Activated gamma-delta T cell treated with anti-CD3 and anti-CD28 coated beads, Interleukin-2, amount 50 U/mL, for 16 hours (primary cell): ENCODE measurements around the gene CSNK1G2.
"Not testable (repeated sequence)": the region's sequence is repeated elsewhere in the genome, so short reads cannot be mapped to it uniquely, and the experiment has no call there.

ENCODE experiments used
- DNase-seq: peaks from one replicate; pipeline ENCODE4 v3.0.0-alpha.2; 2020; ENCODE audit warnings: low read depth

CSNK1G2 gene

DNA sequence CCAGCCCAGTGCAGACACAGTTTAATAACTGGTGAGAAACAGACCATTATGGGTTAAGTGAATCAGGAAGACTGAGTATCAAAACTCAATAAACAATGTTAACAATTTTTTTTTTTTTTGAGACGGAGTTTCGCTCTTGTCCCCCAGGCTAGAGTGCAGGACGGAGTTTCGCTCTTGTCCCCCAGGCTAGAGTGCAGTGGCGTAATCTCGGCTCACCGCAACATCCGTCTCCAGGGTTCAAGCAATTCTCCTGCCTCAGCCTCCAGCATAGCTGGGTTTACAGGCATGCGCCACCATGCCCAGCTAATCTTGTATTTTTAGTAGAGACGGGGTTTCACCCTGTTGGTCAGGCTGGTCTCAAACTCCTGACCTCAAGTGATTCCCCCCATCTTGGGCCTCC is 47.5 kb downstream of the CSNK1G2 start:
- DNase-seq, result not testable (repeated sequence)

DNA sequence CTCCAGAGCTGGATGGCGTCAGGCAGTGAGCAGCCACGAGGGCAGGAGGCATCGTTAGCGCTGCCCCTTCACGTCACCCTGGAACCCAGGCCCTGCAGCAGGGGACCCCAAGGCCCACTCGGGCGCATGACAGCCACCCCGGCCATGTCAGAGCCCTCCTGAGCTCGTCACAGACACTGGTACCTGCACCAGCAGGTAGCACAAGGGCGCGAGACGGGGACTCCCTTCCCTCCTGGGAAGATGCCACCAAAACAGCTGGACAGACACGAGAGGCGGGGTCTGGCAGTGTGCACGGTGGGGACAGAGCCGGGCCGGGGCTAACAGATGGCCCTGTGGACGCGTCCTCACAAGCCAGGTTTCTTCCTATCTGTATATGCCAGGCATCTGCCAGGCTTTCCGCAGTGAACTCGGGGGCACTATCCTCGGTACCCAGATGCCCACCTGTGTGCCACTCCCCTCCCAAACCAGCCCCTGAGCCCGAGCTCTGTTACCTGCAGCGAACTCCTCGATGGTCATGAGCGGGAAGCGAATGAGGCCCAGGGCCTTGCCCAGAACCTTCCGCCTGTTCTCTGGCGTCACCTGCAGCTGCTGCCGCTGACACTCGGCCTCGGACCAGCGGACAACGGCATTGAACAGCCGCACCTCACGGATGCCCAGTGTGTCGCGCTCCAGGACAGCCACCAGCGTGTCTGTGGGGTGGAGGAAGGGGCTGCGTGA is 48.7 kb downstream of the CSNK1G2 start:
- DNase-seq, result no peak

GRCh38 chr19:1990230-1991017 is 49.5 kb downstream of the CSNK1G2 start:
- DNase-seq, result no peak

DNA sequence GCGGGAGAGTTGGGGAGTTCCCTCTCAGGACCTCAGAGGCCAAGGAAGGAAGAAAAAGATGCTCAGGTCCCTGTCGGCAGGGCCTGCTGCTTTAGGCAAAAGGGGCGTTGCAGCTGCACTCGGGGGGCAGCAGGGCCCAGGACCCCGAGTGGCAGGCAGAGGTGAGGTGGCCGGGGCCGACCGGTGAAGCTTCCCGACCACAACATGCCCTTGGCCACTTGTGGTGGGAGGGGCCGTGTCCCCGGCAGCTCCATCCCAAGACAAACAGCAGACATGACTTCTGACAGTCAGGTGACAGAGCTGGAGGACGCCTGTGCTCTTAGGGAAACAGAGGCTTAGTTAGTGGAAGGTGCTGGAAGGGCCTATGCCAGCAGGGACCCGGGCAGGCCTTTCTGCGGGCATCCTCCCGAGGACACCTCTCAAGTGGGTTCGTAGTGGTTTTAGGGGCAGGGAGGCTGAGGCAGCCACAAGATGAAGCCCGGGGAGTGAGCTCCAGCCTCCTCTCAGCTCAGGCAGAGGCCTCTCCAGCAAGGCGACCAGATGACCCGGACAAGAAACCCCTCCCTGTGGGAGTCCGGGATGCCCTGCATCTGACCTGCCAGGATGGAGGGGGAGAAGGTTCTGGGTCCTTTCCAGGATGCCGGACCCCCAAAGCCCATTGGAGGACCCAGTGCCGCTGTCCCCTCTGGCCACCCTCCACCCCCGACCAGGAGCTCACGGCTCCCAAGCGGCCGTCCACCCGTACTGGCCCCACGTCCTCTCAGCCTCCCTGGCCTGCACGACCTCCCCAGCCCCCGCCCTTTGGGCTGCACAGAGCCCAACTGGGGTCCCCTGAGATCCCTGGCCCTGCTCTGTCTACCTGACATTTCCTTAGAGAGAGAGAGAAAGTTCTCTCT is 50.3 kb downstream of the CSNK1G2 start:
- no peak for DNase-seq

GRCh38 chr19:1992759-1993260 is 51.8 kb downstream of the CSNK1G2 start:
- no peak for DNase-seq

- DNase-seq, result no peak
Measured at GRCh38 chr19:1997353-1998233, 56.6 kb downstream of the CSNK1G2 start.

DNA sequence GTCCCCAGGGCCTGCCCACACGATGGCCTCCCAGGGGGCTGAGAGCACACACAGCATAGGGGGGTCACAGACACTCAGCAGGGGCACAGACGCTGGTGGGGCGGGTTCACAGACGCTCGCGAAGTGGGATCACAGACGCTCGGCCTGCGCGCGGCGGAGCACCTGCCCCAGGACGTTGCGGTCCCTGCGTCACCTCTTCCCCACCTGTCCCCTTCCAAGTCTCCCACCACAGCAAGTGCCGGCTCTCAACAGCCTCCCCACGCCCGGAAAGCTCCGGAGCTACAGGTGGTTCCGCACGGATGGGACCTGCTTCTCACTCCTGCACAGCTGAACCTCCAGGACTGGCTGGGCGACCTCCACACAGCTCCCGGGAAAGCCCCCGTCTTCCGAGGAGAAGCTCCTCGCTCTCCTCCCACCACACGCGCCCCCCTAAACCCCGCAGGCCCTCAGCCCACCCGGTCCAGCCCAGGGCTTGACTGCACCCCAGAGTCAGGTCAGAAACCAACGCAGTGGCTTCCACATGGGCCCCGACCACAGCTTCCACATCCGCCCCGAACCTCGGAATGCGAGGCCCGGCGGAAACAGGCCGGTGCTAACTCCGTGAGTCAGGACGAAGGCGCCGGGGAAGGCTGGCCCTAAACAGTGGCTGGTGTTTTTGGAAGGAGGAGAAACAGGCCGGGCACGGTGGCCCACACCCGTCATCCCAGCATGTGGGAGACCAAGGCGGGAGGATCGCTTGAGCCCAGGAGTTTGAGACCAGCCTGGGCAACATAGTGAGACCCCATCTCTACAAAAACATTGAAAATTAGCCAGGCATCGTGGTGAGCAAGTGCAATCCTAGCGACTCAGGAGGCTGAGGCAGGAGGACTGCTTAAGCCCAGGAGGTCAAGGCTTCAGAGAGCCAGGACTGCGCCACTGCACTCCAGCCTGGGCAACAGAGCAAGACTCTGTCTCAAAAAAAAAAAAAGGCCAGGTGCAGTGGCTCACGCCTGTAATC is 58.0 kb downstream of the CSNK1G2 start:
- DNase-seq, result no peak

GRCh38 chr19:1999856-2000515 is 59.0 kb downstream of the CSNK1G2 start:
- DNase-seq, result no peak

GRCh38 chr19:2003874-2004273 is 62.9 kb downstream of the CSNK1G2 start:
- no peak for DNase-seq

- no peak for DNase-seq
Measured at GRCh38 chr19:2010135-2010668, 69.2 kb downstream of the CSNK1G2 start.

DNA sequence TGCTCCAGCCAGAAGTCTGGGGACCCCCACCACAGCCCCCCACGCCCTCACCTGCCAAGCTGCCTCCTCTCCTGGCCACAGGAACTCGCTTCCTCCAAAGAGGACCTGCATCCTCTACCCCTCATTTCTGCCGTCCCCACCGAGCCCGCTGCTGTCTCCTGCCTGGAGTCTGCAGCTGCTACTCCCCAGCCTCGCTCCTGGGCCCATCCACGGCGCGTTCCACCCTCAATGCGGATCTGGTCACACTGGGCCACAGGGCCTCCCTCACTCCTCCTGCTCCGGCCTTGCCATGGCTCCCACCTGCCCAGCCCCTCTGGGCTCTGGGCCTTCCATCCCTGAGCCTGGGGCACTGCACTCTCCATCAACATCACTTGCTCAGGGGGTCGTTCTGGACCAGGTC is 70.2 kb downstream of the CSNK1G2 start:
- DNase-seq, result no peak

GRCh38 chr19:2012941-2013682 is 72.1 kb downstream of the CSNK1G2 start:
- no peak for DNase-seq

- DNase-seq, result no peak
Measured at GRCh38 chr19:2013683-2013961, 72.7 kb downstream of the CSNK1G2 start.

DNA sequence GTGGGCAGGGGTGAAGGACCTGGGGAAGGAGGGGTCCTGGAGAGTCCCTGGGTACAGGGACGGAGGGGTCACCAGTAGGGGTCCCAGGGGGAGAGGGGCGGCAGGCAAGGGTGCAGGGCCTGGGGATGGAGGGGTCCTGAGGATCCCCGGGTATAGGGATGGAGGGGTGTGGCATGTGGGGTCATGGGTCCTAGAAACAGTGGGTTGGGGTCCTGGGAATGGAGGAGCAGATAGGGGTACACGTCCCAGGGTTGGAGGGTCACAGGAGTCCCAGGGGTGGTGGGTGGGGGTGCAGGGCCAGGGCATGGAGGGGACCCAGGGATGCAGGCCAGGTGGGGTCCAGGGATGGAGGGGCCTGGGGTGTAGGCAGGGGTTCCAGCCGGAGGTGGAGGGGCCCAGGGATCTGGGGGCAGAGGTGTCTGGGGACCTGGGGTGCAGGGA is 73.2 kb downstream of the CSNK1G2 start:
- DNase-seq, result no peak

DNA sequence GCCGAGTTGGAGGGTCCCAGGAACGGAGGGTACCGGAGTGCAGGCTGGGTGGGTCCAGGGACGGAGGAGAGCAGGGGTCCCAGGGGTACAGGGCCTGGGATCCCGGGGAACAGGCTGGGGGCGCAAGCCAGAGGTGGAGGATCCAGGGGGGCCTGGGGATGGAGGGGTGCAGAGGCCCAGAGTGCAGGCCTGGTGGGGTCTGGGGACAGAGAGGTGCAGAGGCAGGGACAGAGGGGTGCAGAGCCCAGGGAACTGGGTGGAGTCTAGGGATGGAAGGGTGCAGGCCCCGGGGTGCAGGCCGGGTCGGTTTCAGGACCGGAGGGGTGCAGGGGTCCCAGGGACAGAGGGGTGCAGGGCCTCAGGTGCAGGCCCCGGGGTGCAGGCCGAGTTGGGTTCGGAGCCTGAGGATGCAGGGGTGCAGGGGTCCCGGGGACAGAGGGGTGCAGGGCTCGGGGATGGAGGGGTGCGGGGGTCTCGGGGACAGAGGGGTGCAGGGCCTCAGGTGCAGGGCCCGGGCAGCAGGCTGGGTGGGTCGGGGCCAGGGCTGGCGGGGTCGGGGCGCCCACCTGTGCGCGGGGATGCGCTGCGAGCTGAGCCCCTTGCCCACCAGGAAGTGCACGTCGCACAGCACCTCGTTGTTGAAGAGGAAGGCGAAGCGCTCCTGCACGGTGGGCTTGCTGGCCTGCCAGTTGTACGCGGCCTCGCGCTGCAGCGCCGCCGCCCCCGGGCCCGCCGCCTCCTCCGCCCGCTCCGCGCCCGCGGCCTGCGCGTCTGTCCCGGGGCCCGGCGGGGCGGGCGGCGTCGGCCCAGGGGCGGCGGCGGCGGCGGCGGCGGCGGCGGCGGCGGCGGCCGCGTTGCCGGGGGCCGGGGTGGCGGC is 74.0 kb downstream of the CSNK1G2 start:
- no peak for DNase-seq

DNA sequence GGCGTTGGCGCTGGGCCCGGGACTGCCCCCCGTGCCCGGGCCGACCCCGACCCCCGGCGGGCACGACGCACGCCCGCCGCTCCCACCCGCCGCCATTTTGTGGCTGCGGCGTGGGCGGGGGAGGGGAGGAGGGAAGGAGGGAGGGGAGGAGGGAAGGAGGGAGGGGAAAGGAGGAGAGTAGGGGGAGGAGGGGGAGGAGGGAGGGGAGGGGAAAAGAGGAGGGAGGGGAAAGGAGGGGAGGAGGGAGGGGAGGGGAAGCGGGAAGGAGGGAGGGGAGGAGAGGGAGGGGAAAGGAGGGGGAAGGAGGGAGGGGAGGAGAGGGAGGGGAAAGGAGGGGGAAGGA is 74.6 kb downstream of the CSNK1G2 start, which contains the start of gene BTBD2:
TSS of gene BTBD2 (minus strand) at position 107 of the 343 bp plus-strand sequence. CDS start at position 96, 11 bp downstream.
- no peak for DNase-seq

DNA sequence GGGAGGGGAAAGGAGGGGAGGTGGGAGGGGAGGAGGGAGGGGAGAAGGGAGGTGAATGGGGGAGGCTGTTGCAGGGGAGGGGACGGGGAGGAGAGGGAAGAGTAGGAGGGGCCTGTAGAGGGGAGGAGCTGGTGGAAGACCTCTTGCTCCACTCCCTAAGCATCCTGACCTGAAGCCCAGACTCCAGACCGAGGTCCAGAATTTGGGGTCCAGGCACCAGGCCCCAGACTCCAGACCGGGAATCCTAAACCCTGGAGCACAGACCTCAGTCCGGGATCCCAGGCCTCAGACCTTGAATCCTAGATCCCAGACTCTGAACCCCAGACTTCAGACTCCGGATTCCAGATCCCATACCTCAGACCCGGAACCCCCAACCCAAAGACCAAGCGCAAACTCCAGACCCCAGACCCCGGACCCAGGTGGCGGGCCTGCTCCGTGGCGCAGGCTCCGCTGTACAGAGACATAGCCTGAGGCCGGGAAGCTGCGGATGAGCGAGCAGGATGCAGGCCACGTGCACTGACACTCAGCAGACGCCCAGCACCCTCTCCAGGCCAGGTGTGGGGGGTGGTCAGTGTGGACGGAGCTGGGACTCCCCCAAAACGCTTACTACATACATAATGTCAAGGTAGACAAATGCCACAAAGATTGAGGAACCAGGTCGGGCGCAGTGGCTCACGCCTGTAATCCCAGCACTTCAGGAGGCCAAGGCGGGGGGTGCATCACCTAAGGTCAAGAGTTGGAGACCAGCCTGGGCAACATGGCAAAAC is 75.3 kb downstream of the CSNK1G2 start:
- no peak for DNase-seq
